ENCODE measurements around the gene STIM2. TPM values are rescaled to one million over a fixed set of nuclear protein-coding genes. Genes with fewer than 3 reads are reported as not detected.

The STIM2 gene
- total RNA-seq, 1 experiment from 2014 or later: 15.5 TPM

DNA sequence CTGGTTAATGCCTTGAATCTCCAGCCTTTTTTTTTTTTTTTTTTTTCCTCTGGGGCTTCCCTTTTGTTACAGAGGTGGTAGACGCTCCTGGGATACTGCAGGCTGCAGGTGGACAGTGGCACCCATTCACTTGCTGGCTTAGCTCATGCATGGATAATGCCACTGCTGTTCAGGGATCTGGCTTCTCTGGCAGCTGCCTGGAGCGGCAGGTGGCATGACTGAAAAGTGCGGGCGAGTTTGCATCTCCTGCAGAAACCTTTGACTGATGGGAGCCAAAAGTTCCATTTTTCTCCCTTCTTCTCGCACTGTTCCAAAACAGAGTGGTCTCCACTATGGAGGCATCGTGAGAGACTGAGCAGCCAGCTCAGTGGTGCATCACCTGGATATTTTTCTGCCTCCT, 5.9 kb upstream of the STIM2 start:
- Histone ChIP-seq H3K79me2 (ENCODE audit: low read length) (peaks cover 19% of the 10 kb centered on the region), H3K4me3 (ENCODE audit: low read length) (no peak overlapping the region), H3K9ac (ENCODE audit: low read length) (no peak overlapping the region), H3K27ac (ENCODE audit: low read length) (no peak overlapping the region), H3K36me3 (ENCODE audit: low read depth, low read length) (no peaks in the 10 kb centered on the region), H3K4me2 (ENCODE audit: low read length) (no peak overlapping the region), H3K9me3 (ENCODE audit: low read length) (no peaks in the 10 kb centered on the region), H4K20me1 (ENCODE audit: low read length) (no peaks in the 10 kb centered on the region), H3K9me2 (replicated peaks; ENCODE audit: low read length) (no peaks in the 10 kb centered on the region), H3K27me3 (ENCODE audit: low read length) (no peaks in the 10 kb centered on the region), H3F3A (ENCODE audit: low read length, unreplicated experiment) (no peaks in the 10 kb centered on the region), H3K4me1 (ENCODE audit: insufficient read depth, low read length) (peaks cover 5% of the 10 kb centered on the region; the same call in 1 of the 2 replicates), H2AFZ (ENCODE audit: low read length) (no peak overlapping the region)
- DNase-seq (no peak), ATAC-seq (no peak)
- CTCF ChIA-PET: no interaction called here
- BruUV-seq (replicated peaks): no TSS peak
- POLR2A ChIA-PET (ENCODE audit: unreplicated experiment): no interaction called here
- TF ChIP-seq, protein P1, sequence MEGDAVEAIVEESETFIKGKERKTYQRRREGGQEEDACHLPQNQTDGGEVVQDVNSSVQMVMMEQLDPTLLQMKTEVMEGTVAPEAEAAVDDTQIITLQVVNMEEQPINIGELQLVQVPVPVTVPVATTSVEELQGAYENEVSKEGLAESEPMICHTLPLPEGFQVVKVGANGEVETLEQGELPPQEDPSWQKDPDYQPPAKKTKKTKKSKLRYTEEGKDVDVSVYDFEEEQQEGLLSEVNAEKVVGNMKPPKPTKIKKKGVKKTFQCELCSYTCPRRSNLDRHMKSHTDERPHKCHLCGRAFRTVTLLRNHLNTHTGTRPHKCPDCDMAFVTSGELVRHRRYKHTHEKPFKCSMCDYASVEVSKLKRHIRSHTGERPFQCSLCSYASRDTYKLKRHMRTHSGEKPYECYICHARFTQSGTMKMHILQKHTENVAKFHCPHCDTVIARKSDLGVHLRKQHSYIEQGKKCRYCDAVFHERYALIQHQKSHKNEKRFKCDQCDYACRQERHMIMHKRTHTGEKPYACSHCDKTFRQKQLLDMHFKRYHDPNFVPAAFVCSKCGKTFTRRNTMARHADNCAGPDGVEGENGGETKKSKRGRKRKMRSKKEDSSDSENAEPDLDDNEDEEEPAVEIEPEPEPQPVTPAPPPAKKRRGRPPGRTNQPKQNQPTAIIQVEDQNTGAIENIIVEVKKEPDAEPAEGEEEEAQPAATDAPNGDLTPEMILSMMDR (conservative IDR thresholded peaks at IDR 0.05; ENCODE audit: low read depth, low read length): no peak
- no peak for TF ChIP-seq EZH2phosphoT487 (IDR thresholded peaks at IDR 0.05; ENCODE audit: borderline replicate concordance, low read length)
- TF ChIP-seq EZH2 (IDR thresholded peaks at IDR 0.05; ENCODE audit: low read length, unreplicated experiment): no peak
- intact Hi-C loops (cut with micrococcal nuclease): loop anchor here (5.0 kb wide), 2 partner anchors 287 to 397 kb away; no protein-coding TSS in a partner anchor

DNA sequence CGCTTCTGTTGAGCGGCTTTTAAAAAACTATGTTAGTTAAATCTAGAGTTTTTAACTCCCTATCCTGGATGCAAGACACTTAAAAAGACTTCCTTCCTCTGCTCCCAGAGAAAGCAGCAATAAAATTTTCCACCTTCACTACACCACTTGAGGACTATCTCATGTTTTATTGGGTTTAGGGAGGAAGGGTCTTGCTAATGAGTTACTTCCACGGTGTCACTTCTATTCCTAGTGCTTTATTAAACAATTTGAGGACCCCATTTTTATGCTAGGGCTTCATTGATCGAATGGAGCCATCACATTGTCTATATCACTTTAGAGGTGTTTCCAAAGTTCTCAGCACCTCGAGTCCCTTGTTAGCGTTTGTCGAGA, 3.7 kb upstream of the STIM2 start:
- peaks cover 25% of the 10 kb centered on the region for H3K79me2 ChIP-seq (ENCODE audit: low read length)
- no peaks in the 10 kb centered on the region for H3K36me3 ChIP-seq (ENCODE audit: low read depth, low read length)
- DNase-seq (no peak), ATAC-seq (no peak)
- TSS peak; percentile 65 for BruUV-seq (replicated peaks)
- peak overlapping the region; percentile 90 for H3K4me2 ChIP-seq (ENCODE audit: low read length)
- H3K9me3 ChIP-seq (ENCODE audit: low read length): no peaks in the 10 kb centered on the region
- CTCF ChIA-PET: interaction anchor here (1.1 kb wide), 1 partner anchor 69 kb away, joined by 5 read pairs; no protein-coding TSS in a partner anchor
- no peaks in the 10 kb centered on the region for H3K9me2 ChIP-seq (replicated peaks; ENCODE audit: low read length)
- intact Hi-C loops (cut with micrococcal nuclease): loop anchor here (5.0 kb wide), 2 partner anchors 290 to 400 kb away; no protein-coding TSS in a partner anchor
- H3K27ac ChIP-seq (ENCODE audit: low read length): peak overlapping the region; percentile 17; the same call in 1 of the 2 replicates
- TF ChIP-seq, protein P1 (conservative IDR thresholded peaks at IDR 0.05; ENCODE audit: low read depth, low read length): no peak
- TF ChIP-seq EZH2 (IDR thresholded peaks at IDR 0.05; ENCODE audit: low read length, unreplicated experiment) (no peak), EZH2phosphoT487 (IDR thresholded peaks at IDR 0.05; ENCODE audit: borderline replicate concordance, low read length) (no peak)
- H4K20me1 ChIP-seq (ENCODE audit: low read length): no peaks in the 10 kb centered on the region
- H3F3A ChIP-seq (ENCODE audit: low read length, unreplicated experiment): no peaks in the 10 kb centered on the region
- peak overlapping the region; percentile 95 for H2AFZ ChIP-seq (ENCODE audit: low read length)
- H3K4me1 ChIP-seq (ENCODE audit: insufficient read depth, low read length): peaks cover 5% of the 10 kb centered on the region; the same call in 1 of the 2 replicates
- H3K4me3 ChIP-seq (ENCODE audit: low read length): peak overlapping the region; percentile 80
- H3K27me3 ChIP-seq (ENCODE audit: low read length): no peaks in the 10 kb centered on the region
- POLR2A ChIA-PET (ENCODE audit: unreplicated experiment): no interaction called here
- H3K9ac ChIP-seq (ENCODE audit: low read length): peak overlapping the region; percentile 75

Measured in PC-3 (cell line).